ENCODE results near the gene AK5. TPM values are rescaled to one million over a fixed set of nuclear protein-coding genes. Genes with fewer than 3 reads are reported as not detected.

AK5 gene
- total and polyA plus RNA-seq, 2 of the 13 experiments (the other 11 are each of a cell fraction or from before 2014, with no cell fraction given) = not detected

- POLR2A ChIA-PET = no interaction called here
- intact Hi-C loops (cut with micrococcal nuclease; ENCODE audit: unreplicated experiment) = no loop called here
- no peak for ATAC-seq
- TF ChIP-seq ZBTB20 (CRISPR knock-in tag; IDR thresholded peaks at IDR 0.05; ENCODE audit: borderline replicate concordance, low read depth) (no peak), ZNF556 (CRISPR knock-in tag; IDR thresholded peaks at IDR 0.05; ENCODE audit: borderline replicate concordance) (no peak), HNRNPL (IDR thresholded peaks at IDR 0.05; ENCODE audit: low read depth, low read length) (no peak), KDM5A (IDR thresholded peaks at IDR 0.05; ENCODE audit: borderline replicate concordance, low read length) (no peak), SPEN (CRISPR knock-in tag; IDR thresholded peaks at IDR 0.05; ENCODE audit: low read depth) (no peak), FOXK2 (IDR thresholded peaks at IDR 0.05) (no peak), PAXIP1 (CRISPR knock-in tag; conservative IDR thresholded peaks at IDR 0.05) (no peak), HOXA5 (CRISPR knock-in tag; IDR thresholded peaks at IDR 0.05) (no peak), ZBTB4 (CRISPR knock-in tag; IDR thresholded peaks at IDR 0.05; ENCODE audit: borderline replicate concordance) (no peak), IRF9 (CRISPR knock-in tag; IDR thresholded peaks at IDR 0.05; ENCODE audit: borderline replicate concordance) (no peak), RBFOX2 (IDR thresholded peaks at IDR 0.05; ENCODE audit: low read depth, low read length) (no peak), POLR2AphosphoS2 (IDR thresholded peaks at IDR 0.05; ENCODE audit: low read depth, low read length) (no peak), ZNF543 (CRISPR knock-in tag; IDR thresholded peaks at IDR 0.05) (no peak), SRSF9 (IDR thresholded peaks at IDR 0.05; ENCODE audit: borderline replicate concordance, insufficient read depth, low read depth, low read length, poor library complexity, severe bottlenecking) (no peak), ZNF83 (CRISPR knock-in tag; IDR thresholded peaks at IDR 0.05; ENCODE audit: borderline replicate concordance) (no peak)
These were observed 8.8 kb downstream of the AK5 start for GRCh38 chr1:77290576-77290975.

More at GRCh38 chr1:77290576-77290975, 8.8 kb downstream of the AK5 start:
- FAIRE-seq (no peak), DNase-seq (ENCODE audit: low spot score) (no peak)
- no peak overlapping the region for H3K4me2 ChIP-seq (ENCODE audit: low read depth, low read length)
- in situ Hi-C loops (cut with HindIII; ENCODE audit: extremely low pct_ligation_motif_present, low pct_unique_long_range_greater_than_20kb) = no loop called here
- H3K4me1 ChIP-seq (ENCODE audit: insufficient read depth, low read length) = no peaks in the 10 kb centered on the region
- no peaks in the 10 kb centered on the region for H3K36me3 ChIP-seq (replicated peaks in 1 of 2; ENCODE audit: control insufficient read depth in 1 of 2, insufficient read depth in 2 of 2, low read length in 2 of 2)
- H3K9me3 ChIP-seq (ENCODE audit: low read length) = no peaks in the 10 kb centered on the region
- no peak overlapping the region for H3K9ac ChIP-seq (ENCODE audit: insufficient read depth, low read depth, low read length)
- BruUV-seq (replicated peaks) = no TSS peak
- H2AFZ ChIP-seq (ENCODE audit: low read length) = no peak overlapping the region
- no peaks in the 10 kb centered on the region for H4K20me1 ChIP-seq (ENCODE audit: insufficient read depth, low read length)
- CTCF ChIA-PET (ENCODE audit: low intra/inter-chr PET ratio, low total read pairs) = no interaction called here
- H3K27ac ChIP-seq (ENCODE audit: extremely low read length, insufficient read depth, low read length) = no peak overlapping the region
- H3K4me3 ChIP-seq (replicated peaks in 1 of 3; ENCODE audit: insufficient read depth in 1 of 3, low read depth in 2 of 3, low read length in 3 of 3) = no peak overlapping the region
- no peaks in the 10 kb centered on the region for H3K79me2 ChIP-seq (ENCODE audit: insufficient read depth, low read length)
- H3K27me3 ChIP-seq (ENCODE audit: control insufficient read depth in 1 of 2, insufficient read depth in 2 of 2, low read length in 2 of 2) = 0 out of 5 replicates have a peak, but pooled peaks cover 0 to 4% of the 10 kb centered on the region in 2 experiments
